Neuronal stem cell (in vitro differentiated cells): Measurements from ENCODE around the gene SERPINF2.

Source experiments
- DNase-seq: peaks from one replicate; pipeline ENCODE4 v3.0.0-alpha.2; 2013; ENCODE audit warnings: low spot score
- H2AFZ ChIP-seq: one replicate; pipeline ENCODE4 v1.6.1; 2013; ENCODE audit warnings: mild to moderate bottlenecking, low read length, inconsistent platforms
- H2AK5ac ChIP-seq: 2 replicates; pipeline ENCODE4 v1.6.1; 2013; ENCODE audit warnings: low read depth, mild to moderate bottlenecking, inconsistent platforms, low read length, moderate library complexity, mixed read lengths
- H2BK120ac ChIP-seq: 2 replicates; pipeline ENCODE4 v1.6.1; 2013; ENCODE audit warnings: low read depth, mild to moderate bottlenecking, inconsistent platforms, low read length, moderate library complexity, mixed read lengths
- H2BK12ac ChIP-seq: one replicate; pipeline ENCODE4 v1.6.1; 2013; ENCODE audit warnings: low read length, inconsistent platforms
- H2BK15ac ChIP-seq: 2 replicates; pipeline ENCODE4 v1.6.1; 2013; ENCODE audit warnings: mild to moderate bottlenecking, low read length, inconsistent platforms, mixed read lengths
- H2BK5ac ChIP-seq: one replicate; pipeline ENCODE4 v1.6.1; 2013; ENCODE audit warnings: inconsistent platforms, mild to moderate bottlenecking, low read length, moderate library complexity
- H3K14ac ChIP-seq: one replicate; pipeline ENCODE4 v1.6.1; 2013; ENCODE audit warnings: low read length, inconsistent platforms
- H3K18ac ChIP-seq: 2 replicates; pipeline ENCODE4 v1.6.1; 2013; ENCODE audit warnings: low read length, inconsistent platforms
- H3K23ac ChIP-seq: 2 replicates; pipeline ENCODE4 v1.6.1; 2013; ENCODE audit warnings: low read depth, mild to moderate bottlenecking, mixed read lengths, low read length, inconsistent platforms; ENCODE audit not compliant: poor library complexity
- H3K27ac ChIP-seq: replicated peaks from 3 replicates; pipeline ENCODE4 v1.5.1; 2013; ENCODE audit warnings: low read length, inconsistent platforms
- H3K27me3 ChIP-seq, 3 experiments: 2 replicates each; pipeline ENCODE4 v1.6.1; 2013; ENCODE audit warnings: low read length in 3 of 3, mild to moderate bottlenecking in 2 of 3, inconsistent platforms in 1 of 3, low read depth in 1 of 3, mixed read lengths in 1 of 3, moderate library complexity in 1 of 3; ENCODE audit not compliant: control insufficient read depth in 3 of 3, insufficient read depth in 3 of 3
- H3K36me3 ChIP-seq, 2 donors: replicated peaks in 1 of 2; 2 replicates each; pipeline ENCODE4 v1.6.1; 2013; ENCODE audit warnings: low read length in 2 of 2; ENCODE audit not compliant: control insufficient read depth in 2 of 2, insufficient read depth in 2 of 2
- H3K4ac ChIP-seq: 2 replicates; pipeline ENCODE4 v1.6.1; 2013; ENCODE audit warnings: inconsistent platforms, mild to moderate bottlenecking, low read length, moderate library complexity
- H3K4me1 ChIP-seq, 2 donors: 1 replicate in 1 of 2; 2 replicates in 1 of 2; pipeline ENCODE4 v1.6.1; 2013; ENCODE audit warnings: low read length in 2 of 2, low read depth in 1 of 2; ENCODE audit not compliant: control insufficient read depth in 2 of 2, insufficient read depth in 1 of 2
- H3K4me2 ChIP-seq: one replicate; pipeline ENCODE4 v1.6.1; 2013; ENCODE audit warnings: mild to moderate bottlenecking, low read length, inconsistent platforms; ENCODE audit not compliant: insufficient read depth, poor library complexity, severe bottlenecking
- H3K4me3 ChIP-seq, 2 donors: 2 replicates each; pipeline ENCODE4 v1.5.1; 2013; ENCODE audit warnings: low read length in 2 of 2, mild to moderate bottlenecking in 2 of 2, inconsistent platforms in 1 of 2, moderate library complexity in 1 of 2
- H3K79me1 ChIP-seq: one replicate; pipeline ENCODE4 v1.6.1; 2013; ENCODE audit warnings: low read depth, mild to moderate bottlenecking, inconsistent platforms, low read length, moderate library complexity
- H3K9ac ChIP-seq: one replicate; pipeline ENCODE4 v1.6.1; 2013; ENCODE audit warnings: mild to moderate bottlenecking, low read depth, low read length, inconsistent platforms; ENCODE audit not compliant: poor library complexity
- H3K9me3 ChIP-seq, 2 donors: replicated peaks in 1 of 2; 2 replicates each; pipeline versions ENCODE3 to v1.6.1; 2013; ENCODE audit warnings: low read length in 2 of 2, mild to moderate bottlenecking in 2 of 2, inconsistent platforms in 1 of 2, low read depth in 1 of 2, mixed read lengths in 1 of 2, moderate library complexity in 1 of 2; ENCODE audit not compliant: control insufficient read depth in 2 of 2, insufficient read depth in 1 of 2
- H4K8ac ChIP-seq: one replicate; pipeline ENCODE4 v1.6.1; 2013; ENCODE audit warnings: low read depth, mild to moderate bottlenecking, inconsistent platforms, low read length, moderate library complexity
- H4K91ac ChIP-seq: one replicate; pipeline ENCODE4 v1.6.1; 2013; ENCODE audit warnings: low read length, low read depth, mild to moderate bottlenecking, inconsistent platforms; ENCODE audit not compliant: poor library complexity
- WGBS, 2 donors: extraction: QIAGEN DNeasy Blood & Tissue Kit; methylation state at CpG; one replicate each; pipeline ENCODE4 v1.1.7; 2013; ENCODE audit warnings: missing lambda C conversion rate in 2 of 2, mixed read lengths in 1 of 2; ENCODE audit not compliant: insufficient read length in 2 of 2, insufficient replicate concordance in 1 of 2; ENCODE audit errors: extremely low coverage in 2 of 2; 5-methylcytosine and 5-hydroxymethylcytosine counted together

Gene SERPINF2

GRCh38 chr17:1776328-1776727 lies 33.7 kb downstream of the SERPINF2 start:
- Histone ChIP-seq H4K8ac (no peak overlapping the region), H3K18ac (no peak overlapping the region), H3K14ac (no peak overlapping the region), H3K27me3 (no peaks in the 10 kb centered on the region), H2BK15ac (no peak overlapping the region), H3K27ac (no peak overlapping the region), H2BK12ac (no peak overlapping the region), H2BK5ac (no peak overlapping the region), H3K4me2 (no peak overlapping the region), H3K4me3 (no peak overlapping the region), H3K36me3 (peaks cover 26 to 54% of the 10 kb centered on the region in 2 donors), H3K9ac (no peak overlapping the region), H3K4ac (no peak overlapping the region), H3K23ac (no peak overlapping the region), H2AK5ac (no peak overlapping the region), H2AFZ (no peak overlapping the region), H3K9me3 (no peaks in the 10 kb centered on the region), H3K4me1 (no peaks in the 10 kb centered on the region), H2BK120ac (no peak overlapping the region), H4K91ac (no peak overlapping the region), H3K79me1 (no peaks in the 10 kb centered on the region)
- WGBS, 2 donors, result no CpG with 5 or more reads among the region's 10 CpGs
- no peak for DNase-seq

- H3K27me3 ChIP-seq, result no peaks in the 10 kb centered on the region
- H3K4me3 ChIP-seq, result no peak overlapping the region
- no peaks in the 10 kb centered on the region for H3K4me1 ChIP-seq
- H2BK5ac ChIP-seq, result no peak overlapping the region
- H3K9me3 ChIP-seq, result no peaks in the 10 kb centered on the region
- H3K4ac ChIP-seq, result no peak overlapping the region
- no peak overlapping the region for H3K18ac ChIP-seq
- no peak overlapping the region for H3K14ac ChIP-seq
- H2AK5ac ChIP-seq, result no peak overlapping the region
- no peak overlapping the region for H2BK120ac ChIP-seq
- no peak overlapping the region for H2BK12ac ChIP-seq
- H3K9ac ChIP-seq, result no peak overlapping the region
- no peak overlapping the region for H2BK15ac ChIP-seq
- no peak overlapping the region for H2AFZ ChIP-seq
- peaks cover 26 to 60% of the 10 kb centered on the region in 2 donors for H3K36me3 ChIP-seq
- no peak overlapping the region for H3K27ac ChIP-seq
- no peak overlapping the region for H3K23ac ChIP-seq
- no peaks in the 10 kb centered on the region for H3K79me1 ChIP-seq
- DNase-seq, result no peak
- no peak overlapping the region for H4K8ac ChIP-seq
- no peak overlapping the region for H4K91ac ChIP-seq
- no peak overlapping the region for H3K4me2 ChIP-seq
- no CpG with 5 or more reads among the region's 7 CpGs for WGBS, 2 donors
Observed at GRCh38 chr17:1776857-1777256, 34.2 kb downstream of the SERPINF2 start.

GRCh38 chr17:1779571-1780131 lies 37.0 kb downstream of the SERPINF2 start:
- H3K9ac ChIP-seq, result no peak overlapping the region
- no peak overlapping the region for H2BK12ac ChIP-seq
- H3K27me3 ChIP-seq, result no peaks in the 10 kb centered on the region
- H3K36me3 ChIP-seq, result peaks cover 47 to 85% of the 10 kb centered on the region in 2 donors
- no CpG with 5 or more reads among the region's 8 CpGs for WGBS, 2 donors
- no peak overlapping the region for H3K18ac ChIP-seq
- H2BK120ac ChIP-seq, result no peak overlapping the region
- H2BK5ac ChIP-seq, result no peak overlapping the region
- DNase-seq, result no peak
- no peak overlapping the region for H2AK5ac ChIP-seq
- no peak overlapping the region for H3K4me3 ChIP-seq
- H3K9me3 ChIP-seq, result no peaks in the 10 kb centered on the region
- no peak overlapping the region for H4K8ac ChIP-seq
- H3K79me1 ChIP-seq, result no peaks in the 10 kb centered on the region
- H3K4me1 ChIP-seq, result no peaks in the 10 kb centered on the region
- no peak overlapping the region for H3K4me2 ChIP-seq
- H4K91ac ChIP-seq, result no peak overlapping the region
- no peak overlapping the region for H3K27ac ChIP-seq
- H2BK15ac ChIP-seq, result no peak overlapping the region
- H3K4ac ChIP-seq, result no peak overlapping the region
- H3K23ac ChIP-seq, result no peak overlapping the region
- no peak overlapping the region for H2AFZ ChIP-seq
- no peak overlapping the region for H3K14ac ChIP-seq

- no peak overlapping the region for H3K4ac ChIP-seq
- H3K4me3 ChIP-seq, result no peak overlapping the region
- H2AFZ ChIP-seq, result no peak overlapping the region
- DNase-seq, result no peak
- H3K4me2 ChIP-seq, result no peak overlapping the region
- no peak overlapping the region for H3K18ac ChIP-seq
- no peak overlapping the region for H2BK120ac ChIP-seq
- no peaks in the 10 kb centered on the region for H3K4me1 ChIP-seq
- H3K9ac ChIP-seq, result no peak overlapping the region
- H2BK5ac ChIP-seq, result no peak overlapping the region
- no peak overlapping the region for H3K27ac ChIP-seq
- H2BK15ac ChIP-seq, result no peak overlapping the region
- WGBS, 2 donors, result no CpG with 5 or more reads among the region's 6 CpGs
- H4K91ac ChIP-seq, result no peak overlapping the region
- H3K36me3 ChIP-seq, result peaks cover 41 to 86% of the 10 kb centered on the region in 2 donors
- H3K14ac ChIP-seq, result no peak overlapping the region
- no peaks in the 10 kb centered on the region for H3K79me1 ChIP-seq
- no peaks in the 10 kb centered on the region for H3K27me3 ChIP-seq
- no peak overlapping the region for H3K23ac ChIP-seq
- H2AK5ac ChIP-seq, result no peak overlapping the region
- H3K9me3 ChIP-seq, result no peaks in the 10 kb centered on the region
- no peak overlapping the region for H2BK12ac ChIP-seq
- H4K8ac ChIP-seq, result no peak overlapping the region
Observed at GRCh38 chr17:1782171-1782567, 39.5 kb downstream of the SERPINF2 start.
